Stimulated activated naive B cell treated with anti-CD40 and anti-IgM and Interleukin-4, amounts not matched to agents 10 μg/mL and 1 μg/mL and 100 μg/mL, for 72 hours (primary cell): ENCODE data around the gene C19orf85.

Source experiments
- ATAC-seq, 2 donors: fragments of 150-1000 bp; cut with Tn5 transposase; replicated peaks; 2 replicates each; pipeline ENCODE4 v1.10.0; 2021; ENCODE audit warnings: moderate library complexity in 1 of 2
- DNase-seq: peaks from one replicate; pipeline ENCODE4 v3.0.0; 2021
- H3K27ac Mint-ChIP-seq: one replicate; pipeline ENCODE4 v1.8.0; 2022; ENCODE audit warnings: mild to moderate bottlenecking, mixed read lengths
- H3K27me3 Mint-ChIP-seq, 2 donors: one replicate each; pipeline ENCODE4 v1.8.0; 2022; ENCODE audit warnings: mixed read lengths in 2 of 2
- H3K36me3 Mint-ChIP-seq, 2 donors: one replicate each; pipeline ENCODE4 v1.8.0; 2022; ENCODE audit warnings: mixed read lengths in 2 of 2, mild to moderate bottlenecking in 1 of 2
- H3K4me1 Mint-ChIP-seq, 2 donors: one replicate each; pipeline ENCODE4 v1.8.0; 2022; ENCODE audit warnings: mixed read lengths in 2 of 2, mild to moderate bottlenecking in 1 of 2
- H3K4me3 Mint-ChIP-seq, 2 donors: one replicate each; pipeline ENCODE4 v1.8.0; 2022; ENCODE audit warnings: mild to moderate bottlenecking in 2 of 2, mixed read lengths in 2 of 2, moderate library complexity in 1 of 2
- H3K9me3 Mint-ChIP-seq, 2 donors: one replicate each; pipeline ENCODE4 v1.8.0; 2022; ENCODE audit warnings: mixed read lengths in 2 of 2, mild to moderate bottlenecking in 1 of 2

The C19orf85 gene

DNA sequence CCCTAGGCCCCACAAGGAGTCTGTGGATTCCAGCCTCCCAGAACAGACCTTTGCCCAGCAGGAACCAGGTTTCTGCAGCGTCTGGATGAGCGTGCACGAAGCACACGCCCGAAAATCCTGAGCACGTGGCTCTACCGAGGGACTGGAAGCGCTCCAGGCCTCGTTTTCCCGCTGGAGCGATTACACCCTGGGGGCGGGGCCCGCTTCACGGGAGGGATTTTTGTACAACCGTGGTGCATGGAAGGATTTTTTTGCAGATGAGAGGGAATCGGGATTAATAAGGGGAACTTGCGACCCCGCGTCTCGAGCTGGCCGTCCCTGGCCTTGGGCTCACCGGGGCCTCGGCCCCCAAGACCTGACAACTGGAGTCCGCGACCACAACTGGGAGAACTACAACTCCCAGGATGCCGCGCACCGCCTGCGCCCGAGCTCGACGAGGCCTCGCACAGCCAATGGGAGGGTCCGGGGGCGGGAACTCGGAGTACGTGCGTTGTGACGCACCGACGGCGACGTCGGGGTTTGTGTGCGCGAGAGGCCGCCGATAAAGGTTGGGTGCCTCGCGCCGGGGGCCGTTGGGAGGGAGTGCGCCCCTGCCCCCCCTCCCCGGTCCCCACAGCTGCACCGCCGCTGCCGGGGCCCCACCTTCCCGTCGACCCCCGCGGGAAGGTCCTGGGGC, 11.7 kb upstream of the C19orf85 start, which contains the start of gene ZNF628:
ZNF628 (plus strand) TSS at position 518 of the 676 bp plus-strand sequence. CDS start 3,294 bp downstream, outside the sequence.
- Mint-ChIP-seq H3K27ac (peak within 1 kb of the TSS; percentile 96), H3K9me3 (no peaks in the 10 kb centered on the region), H3K27me3 (no peaks in the 10 kb centered on the region), H3K36me3 (peaks cover 13 to 22% of the 10 kb centered on the region in 2 donors), H3K4me3 (peak within 1 kb of the TSS; percentile 93), H3K4me1 (peaks cover 21 to 40% of the 10 kb centered on the region in 2 donors)
- DNase-seq (peak; percentile 95), ATAC-seq (peak; percentile 96)

DNA sequence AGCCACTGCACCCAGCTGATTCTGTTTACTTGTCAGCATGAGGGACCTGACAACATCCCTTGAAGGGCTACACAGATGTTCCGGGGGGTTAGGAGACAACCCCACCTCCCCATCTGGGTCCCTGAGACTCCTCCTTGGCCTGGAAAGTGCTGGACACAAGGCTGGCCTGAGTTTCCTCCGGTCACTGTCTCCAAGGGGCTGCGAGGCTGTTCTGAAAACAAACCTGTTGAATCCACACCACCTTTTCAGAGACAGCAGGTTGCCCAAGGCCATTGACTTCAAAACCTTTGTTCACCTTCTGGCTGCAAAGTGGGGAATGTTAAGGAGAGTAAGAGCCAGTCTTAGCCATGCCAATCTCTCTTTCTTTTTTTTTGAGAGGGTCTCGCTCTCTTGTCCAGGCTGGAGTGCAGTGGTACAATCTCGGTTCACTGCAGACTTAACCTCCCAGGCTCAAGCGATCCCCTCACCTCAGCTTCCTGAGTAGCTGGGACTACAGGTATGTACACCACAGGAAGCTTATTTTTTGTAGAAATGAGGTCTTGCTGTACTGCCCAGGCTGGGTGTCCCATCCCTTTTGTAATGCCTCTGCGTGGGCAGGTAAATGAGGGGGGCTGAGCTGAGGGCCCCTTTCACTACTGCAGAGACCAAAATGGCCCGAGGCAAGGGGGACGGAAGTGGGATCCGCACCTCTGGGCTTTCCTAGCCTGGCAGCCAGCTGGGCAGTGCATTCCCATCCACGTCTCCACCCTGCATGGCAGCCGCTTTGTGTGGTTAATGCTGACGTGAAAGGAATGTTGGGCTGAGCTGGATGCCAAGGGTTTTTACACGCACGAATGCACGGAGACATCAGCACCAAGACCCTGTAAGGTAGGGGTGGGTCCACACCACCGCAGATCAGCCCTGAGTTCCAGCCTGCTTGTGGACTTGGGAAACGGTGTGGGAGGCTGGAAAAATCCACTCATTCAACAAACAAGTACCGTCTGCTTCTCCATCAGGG, 10.0 kb upstream of the C19orf85 start:
- no peaks in the 10 kb centered on the region for H3K9me3 Mint-ChIP-seq
- DNase-seq (no peak), ATAC-seq (no peak)
- H3K27me3 Mint-ChIP-seq, result no peaks in the 10 kb centered on the region
- H3K27ac Mint-ChIP-seq, result no peak overlapping the region
- no peak overlapping the region for H3K4me3 Mint-ChIP-seq
- peaks cover 9 to 14% of the 10 kb centered on the region in 2 donors for H3K36me3 Mint-ChIP-seq
- peaks cover 17 to 35% of the 10 kb centered on the region in 2 donors for H3K4me1 Mint-ChIP-seq

DNA sequence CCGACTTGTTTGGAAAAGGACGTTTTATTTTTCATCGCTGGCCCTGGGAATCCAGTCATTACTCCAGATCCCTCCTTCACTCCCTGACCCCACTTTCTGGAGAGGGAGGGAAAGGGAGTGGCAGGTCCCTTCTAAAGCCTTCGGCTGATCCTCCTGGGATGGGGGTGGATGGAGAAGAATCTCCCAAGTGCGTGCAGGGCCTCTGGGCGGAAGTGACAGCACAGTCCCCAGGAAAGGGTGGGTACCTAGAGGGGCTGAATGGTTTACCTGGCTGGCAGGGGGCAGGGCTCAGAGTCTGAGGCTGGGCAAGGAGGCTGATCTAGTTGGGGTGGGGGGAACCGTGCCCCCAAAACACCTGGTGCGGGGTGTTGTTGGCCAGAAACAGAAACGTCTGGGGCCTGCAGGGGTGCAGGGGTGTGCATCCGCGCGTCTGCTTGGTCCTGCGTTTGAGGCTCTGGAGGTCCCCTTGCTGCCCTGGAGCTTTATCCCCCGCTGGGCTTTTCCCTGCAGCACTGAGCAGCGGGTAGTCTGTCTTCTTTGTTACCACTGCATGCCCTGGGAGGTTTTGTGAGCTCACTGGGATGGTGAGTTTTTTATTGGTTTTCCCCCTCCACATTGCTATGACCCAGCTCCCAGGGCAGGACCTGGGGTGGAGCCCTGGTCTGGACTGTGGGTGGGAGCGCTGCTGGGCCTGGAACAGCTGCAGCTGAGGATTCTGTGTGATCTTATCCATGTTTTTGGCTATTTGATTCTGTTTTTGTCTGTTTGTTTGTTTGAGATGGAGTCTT, 8.9 kb upstream of the C19orf85 start:
- ATAC-seq, result no peak
- H3K27ac Mint-ChIP-seq, result no peak overlapping the region

DNA sequence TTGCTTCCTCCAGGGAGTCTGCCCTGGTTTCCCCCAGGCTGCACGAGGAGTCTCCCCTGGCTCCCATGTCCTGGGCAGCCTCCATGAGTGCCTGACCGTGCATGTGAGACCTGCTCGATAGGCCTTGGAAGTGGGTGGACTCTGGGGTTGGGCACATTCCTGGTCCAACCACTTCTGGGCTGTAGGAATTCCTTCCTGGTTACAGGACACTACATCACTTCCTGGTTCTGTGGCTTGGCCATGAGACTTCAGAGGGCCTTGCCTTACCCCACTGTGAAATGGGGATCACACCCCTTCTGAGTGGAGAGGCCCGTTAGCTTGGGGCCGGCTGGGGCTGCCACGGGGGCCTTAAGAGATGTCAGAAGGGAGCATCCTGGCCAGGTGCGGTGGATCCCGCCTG, 7.9 kb upstream of the C19orf85 start:
- DNase-seq (no peak), ATAC-seq (no peak)
- Mint-ChIP-seq H3K9me3 (no peaks in the 10 kb centered on the region), H3K4me1 (peaks cover 6 to 23% of the 10 kb centered on the region in 2 donors), H3K27ac (no peak overlapping the region), H3K36me3 (no peaks in the 10 kb centered on the region), H3K27me3 (no peaks in the 10 kb centered on the region), H3K4me3 (no peak overlapping the region)

More for the DNA sequence above, 8.9 kb upstream of the C19orf85 start:
- no peaks in the 10 kb centered on the region for H3K9me3 Mint-ChIP-seq
- DNase-seq, result no peak
- H3K27me3 Mint-ChIP-seq, result no peaks in the 10 kb centered on the region
- H3K4me3 Mint-ChIP-seq, result no peak overlapping the region
- H3K4me1 Mint-ChIP-seq, result peaks cover 10 to 23% of the 10 kb centered on the region in 2 donors
- peaks cover 4 to 6% of the 10 kb centered on the region in 2 donors for H3K36me3 Mint-ChIP-seq

DNA sequence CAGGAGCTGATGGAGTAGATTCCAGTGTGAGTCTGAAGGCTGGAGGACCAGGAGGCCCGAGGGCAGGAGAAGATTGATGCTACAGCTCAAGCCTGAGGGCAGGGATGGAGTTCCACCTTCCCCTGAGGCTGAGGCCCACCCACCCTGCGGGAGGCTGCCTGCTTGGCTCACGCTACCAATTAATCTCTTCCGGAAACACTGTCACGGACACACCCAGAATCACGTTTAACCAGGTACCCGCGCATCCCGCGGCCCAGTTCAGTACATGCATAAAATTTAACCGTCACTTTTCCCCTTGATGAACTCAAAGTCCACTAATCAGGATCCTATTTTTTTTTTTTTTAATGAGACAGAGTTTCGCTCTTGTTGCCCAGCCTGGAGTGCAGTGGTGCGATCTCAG, 6.7 kb upstream of the C19orf85 start:
- DNase-seq (no peak), ATAC-seq (no peak)
- Mint-ChIP-seq H3K9me3 (no peaks in the 10 kb centered on the region), H3K27me3 (no peaks in the 10 kb centered on the region), H3K4me3 (no peak overlapping the region), H3K27ac (no peak overlapping the region), H3K4me1 (peaks cover 6 to 20% of the 10 kb centered on the region in 2 donors), H3K36me3 (no peaks in the 10 kb centered on the region)

DNA sequence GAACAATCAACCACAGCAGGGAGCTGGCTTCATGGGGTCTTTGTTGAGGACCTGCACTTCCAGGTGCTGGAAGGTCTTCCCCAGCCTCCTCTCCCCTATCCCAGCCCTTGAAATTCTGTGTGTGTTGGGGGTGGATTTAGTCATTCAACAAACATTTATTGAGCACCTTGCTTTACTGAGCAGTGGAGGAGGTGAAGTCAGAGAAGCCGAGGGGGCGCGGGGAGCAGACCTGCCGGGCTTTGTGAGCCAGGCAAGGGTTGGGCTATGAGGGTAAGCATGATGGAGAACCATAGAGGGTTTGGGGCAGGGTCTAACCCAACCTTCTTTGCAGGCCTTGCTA, 3.5 kb upstream of the C19orf85 start:
- ATAC-seq, result peak; percentile 36 to 49
- Mint-ChIP-seq H3K4me3 (no peak overlapping the region), H3K9me3 (no peaks in the 10 kb centered on the region), H3K4me1 (peaks cover 3 to 10% of the 10 kb centered on the region in 2 donors), H3K27ac (peak overlapping the region; percentile 77), H3K27me3 (no peaks in the 10 kb centered on the region), H3K36me3 (no peaks in the 10 kb centered on the region)
- DNase-seq, result no peak

DNA sequence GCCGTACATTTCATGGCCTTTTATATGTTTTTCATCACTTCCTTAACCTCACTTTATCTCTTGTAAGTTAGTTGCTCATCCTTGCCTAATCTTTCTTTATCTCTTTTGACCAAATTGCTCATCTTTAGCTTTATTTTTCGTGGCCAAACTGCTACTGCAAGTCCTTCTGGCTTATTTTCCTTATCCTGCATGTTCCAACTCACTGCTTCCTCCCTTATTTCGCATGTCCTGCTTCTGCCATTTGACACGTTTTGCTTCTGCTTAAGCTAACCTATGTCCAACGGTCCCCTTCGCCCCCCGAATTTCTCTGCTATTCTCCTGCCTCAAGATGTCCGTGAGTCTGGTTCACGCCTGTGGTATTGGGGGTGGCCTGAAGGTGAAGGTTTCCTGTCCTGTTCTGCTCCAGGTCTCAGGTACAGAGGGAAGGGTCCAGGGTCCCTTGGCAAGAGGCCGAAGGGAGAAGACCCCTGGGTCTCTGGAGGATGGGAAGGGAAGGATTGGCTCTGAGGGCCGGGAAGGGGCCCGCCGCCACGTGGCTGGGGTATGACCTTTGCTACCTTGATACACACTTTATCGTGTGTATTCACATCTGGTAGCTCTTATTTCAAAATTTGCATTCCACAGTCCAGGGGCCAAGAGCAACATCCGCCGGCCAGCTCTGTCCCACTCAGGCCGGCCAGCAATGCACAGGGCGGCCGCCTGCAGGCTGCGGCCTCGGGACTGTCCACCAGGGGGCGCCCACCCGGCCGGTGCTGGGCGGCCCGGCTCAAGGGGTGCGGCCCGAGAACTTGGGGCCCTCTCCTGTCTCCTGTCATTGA, 2.9 kb upstream of the C19orf85 start:
- Mint-ChIP-seq H3K36me3 (no peaks in the 10 kb centered on the region), H3K4me3 (no peak overlapping the region), H3K27me3 (no peaks in the 10 kb centered on the region), H3K9me3 (no peaks in the 10 kb centered on the region), H3K4me1 (peaks cover 3 to 12% of the 10 kb centered on the region in 2 donors), H3K27ac (peak overlapping the region; percentile 77)
- DNase-seq (peak; percentile 35), ATAC-seq (peak; percentile 96 to 98)

DNA sequence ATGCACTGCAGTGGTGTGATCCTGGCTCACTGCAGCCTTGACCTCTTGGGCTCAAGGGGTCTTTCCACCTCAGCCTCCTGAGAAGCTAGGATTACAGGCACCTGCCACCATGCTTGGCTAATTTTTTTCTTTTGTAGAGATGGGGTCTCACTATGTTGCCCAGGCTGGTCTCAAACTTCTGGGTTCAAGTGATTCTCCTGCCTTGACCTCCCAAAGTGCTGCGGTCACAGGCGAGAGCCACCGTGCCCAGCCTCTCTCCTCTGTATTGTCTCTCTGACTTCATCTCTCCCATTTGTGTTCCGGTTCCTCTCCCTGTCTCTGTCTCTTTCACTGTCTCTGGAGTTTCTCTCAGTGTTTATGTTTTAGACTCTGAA, 1.7 kb upstream of the C19orf85 start:
- H3K27me3 Mint-ChIP-seq, result no peaks in the 10 kb centered on the region
- no peak for ATAC-seq
- H3K4me3 Mint-ChIP-seq, result no peak overlapping the region
- no peaks in the 10 kb centered on the region for H3K36me3 Mint-ChIP-seq
- H3K9me3 Mint-ChIP-seq, result no peaks in the 10 kb centered on the region
- peaks cover 10 to 19% of the 10 kb centered on the region in 2 donors for H3K4me1 Mint-ChIP-seq
- no peak for DNase-seq
- no peak overlapping the region for H3K27ac Mint-ChIP-seq

DNA sequence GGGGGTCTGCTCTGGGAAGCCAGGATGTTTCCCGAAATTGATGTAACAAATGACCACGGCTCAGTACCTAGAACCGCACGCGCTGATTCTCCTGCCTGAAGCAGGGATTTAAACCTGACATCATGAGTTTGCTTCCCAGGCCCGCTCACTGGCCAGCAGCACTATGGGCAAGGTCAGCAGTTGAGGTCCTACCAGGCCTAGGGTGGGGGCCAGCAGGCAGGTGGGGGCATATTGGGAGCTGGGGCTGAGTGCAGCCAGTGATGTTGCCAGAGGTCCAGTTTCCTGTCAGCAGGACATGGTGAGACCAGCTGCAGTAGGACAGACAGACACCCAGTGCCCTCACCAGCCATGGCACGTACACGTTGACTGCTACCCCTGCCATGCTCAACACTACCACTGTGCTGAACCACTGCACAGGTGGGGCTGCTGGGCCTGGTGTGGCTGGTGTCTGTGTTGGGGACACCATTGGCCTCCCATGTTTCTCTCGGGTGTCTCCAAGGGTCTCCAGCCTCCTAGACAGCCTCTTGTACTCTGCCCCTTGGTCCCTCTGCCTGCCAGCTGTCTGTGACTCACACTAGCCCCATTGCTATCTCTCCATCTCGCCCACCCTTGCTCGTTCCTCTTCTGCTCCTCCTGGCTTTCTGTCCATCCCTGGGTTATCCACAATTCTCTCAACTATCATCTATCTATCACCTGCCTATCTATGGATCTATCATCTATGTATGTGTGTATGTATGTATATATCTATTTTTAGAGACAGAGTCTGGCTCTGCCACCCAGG, 1.1 kb upstream of the C19orf85 start:
- no peak overlapping the region for H3K4me3 Mint-ChIP-seq
- H3K4me1 Mint-ChIP-seq, result peaks cover 13 to 24% of the 10 kb centered on the region in 2 donors
- H3K27ac Mint-ChIP-seq, result no peak overlapping the region
- H3K9me3 Mint-ChIP-seq, result no peaks in the 10 kb centered on the region
- DNase-seq, result no peak
- ATAC-seq, result no peak
- no peaks in the 10 kb centered on the region for H3K27me3 Mint-ChIP-seq
- H3K36me3 Mint-ChIP-seq, result no peaks in the 10 kb centered on the region

DNA sequence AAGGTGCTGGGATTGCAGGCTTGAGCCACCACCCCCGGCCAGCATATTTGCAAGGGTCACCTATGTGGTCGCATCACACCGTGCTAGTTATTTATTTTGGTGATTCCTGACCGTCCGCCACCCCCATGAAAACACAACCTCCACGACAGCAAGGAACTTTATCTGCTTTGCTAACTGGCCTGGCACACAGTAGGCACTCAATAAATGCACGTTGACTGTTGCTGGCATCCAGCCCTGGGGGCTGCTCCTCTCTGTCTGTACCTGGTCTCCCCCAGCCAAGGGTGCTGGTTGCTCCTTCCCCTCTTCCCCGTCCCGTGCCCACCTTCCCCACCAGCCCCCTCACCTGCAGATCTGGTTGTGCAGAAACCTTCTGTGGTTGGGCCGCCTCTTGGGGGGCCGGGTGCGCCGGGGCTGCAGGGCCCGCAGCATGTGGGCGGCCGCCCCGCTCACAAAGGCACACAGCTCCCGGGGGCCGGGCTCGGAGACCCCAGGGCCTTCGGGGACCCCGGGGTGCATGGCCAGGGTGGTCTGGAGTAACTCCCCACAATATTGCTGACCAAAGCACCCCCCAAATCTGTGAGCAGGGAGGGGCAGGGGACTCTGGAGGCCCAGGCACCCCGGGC, 401 bp downstream of the C19orf85 start:
- H3K27me3 Mint-ChIP-seq, result no peaks in the 10 kb centered on the region
- DNase-seq, result no peak
- H3K27ac Mint-ChIP-seq, result no peak overlapping the region
- H3K4me1 Mint-ChIP-seq, result peaks cover 17 to 36% of the 10 kb centered on the region in 2 donors
- H3K36me3 Mint-ChIP-seq, result no peaks in the 10 kb centered on the region
- no peak overlapping the region for H3K4me3 Mint-ChIP-seq
- H3K9me3 Mint-ChIP-seq, result no peaks in the 10 kb centered on the region
- no peak for ATAC-seq

DNA sequence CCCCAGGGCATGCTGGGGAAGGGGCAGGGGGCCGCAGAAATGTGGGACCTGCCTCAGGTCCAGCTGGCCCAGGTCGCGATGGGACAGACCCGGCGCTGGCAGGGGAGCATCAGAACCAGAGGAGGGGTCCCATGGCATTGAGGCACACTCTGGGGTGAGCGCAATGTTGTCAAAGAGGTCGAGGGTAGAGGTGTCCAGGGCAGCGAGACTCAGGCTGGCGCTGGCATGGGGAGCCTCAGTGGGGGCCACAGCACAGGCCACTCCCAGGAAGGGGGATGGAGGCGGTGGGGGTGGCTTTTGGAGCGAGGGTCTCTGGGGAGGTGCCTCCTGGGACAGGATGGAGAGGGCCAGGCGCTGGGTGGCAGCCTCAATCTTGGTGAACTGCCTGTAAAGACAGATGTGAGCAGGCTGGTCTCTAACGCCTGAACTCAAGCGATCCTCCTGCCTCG, 944 bp downstream of the C19orf85 start:
- H3K4me1 Mint-ChIP-seq, result peaks cover 17 to 36% of the 10 kb centered on the region in 2 donors
- DNase-seq (no peak), ATAC-seq (no peak)
- no peaks in the 10 kb centered on the region for H3K27me3 Mint-ChIP-seq
- no peak overlapping the region for H3K27ac Mint-ChIP-seq
- no peaks in the 10 kb centered on the region for H3K36me3 Mint-ChIP-seq
- no peaks in the 10 kb centered on the region for H3K9me3 Mint-ChIP-seq
- no peak overlapping the region for H3K4me3 Mint-ChIP-seq

DNA sequence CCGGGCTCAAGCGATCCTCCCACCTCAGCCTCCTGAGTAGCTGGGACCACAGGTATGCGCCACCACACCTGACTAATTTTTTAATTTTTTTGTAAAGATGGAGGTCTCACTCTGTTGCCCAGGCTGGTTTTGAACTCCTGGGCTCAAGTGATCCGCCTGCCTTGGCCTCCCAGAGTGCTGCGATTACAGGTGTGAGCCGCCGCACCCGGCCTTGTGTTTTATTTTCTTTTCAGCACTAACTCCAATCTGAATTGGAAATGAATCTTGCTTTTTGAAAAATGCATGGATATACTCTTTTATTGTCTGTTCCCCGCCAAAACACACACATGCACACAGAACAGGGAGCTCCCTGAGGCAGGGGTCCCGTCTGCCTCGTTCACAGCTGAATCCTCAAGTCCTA, 1.8 kb downstream of the C19orf85 start:
- no peaks in the 10 kb centered on the region for H3K27me3 Mint-ChIP-seq

More for the DNA sequence above, 1.8 kb downstream of the C19orf85 start:
- Mint-ChIP-seq H3K4me1 (peaks cover 14 to 30% of the 10 kb centered on the region in 2 donors), H3K4me3 (peak overlapping the region; percentile 90 to 93), H3K27ac (no peak overlapping the region), H3K9me3 (no peaks in the 10 kb centered on the region), H3K36me3 (no peaks in the 10 kb centered on the region)
- DNase-seq, result no peak
- no peak for ATAC-seq
